Stimulated activated naive B cell treated with anti-CD40 and anti-IgM and Interleukin-4, amounts not matched to agents 10 μg/mL and 1 μg/mL and 100 μg/mL, for 72 hours (primary cell): ENCODE measurements around the gene SMIM1.

Experiments
- ATAC-seq, 2 donors: fragments of 150-1000 bp; cut with Tn5 transposase; replicated peaks; 2 replicates each; pipeline ENCODE4 v1.10.0; 2021; ENCODE audit warnings: moderate library complexity in 1 of 2
- DNase-seq: peaks from one replicate; pipeline ENCODE4 v3.0.0; 2021
- H3K27ac Mint-ChIP-seq: one replicate; pipeline ENCODE4 v1.8.0; 2022; ENCODE audit warnings: mild to moderate bottlenecking, mixed read lengths
- H3K27me3 Mint-ChIP-seq, 2 donors: one replicate each; pipeline ENCODE4 v1.8.0; 2022; ENCODE audit warnings: mixed read lengths in 2 of 2
- H3K36me3 Mint-ChIP-seq, 2 donors: one replicate each; pipeline ENCODE4 v1.8.0; 2022; ENCODE audit warnings: mixed read lengths in 2 of 2, mild to moderate bottlenecking in 1 of 2
- H3K4me1 Mint-ChIP-seq, 2 donors: one replicate each; pipeline ENCODE4 v1.8.0; 2022; ENCODE audit warnings: mixed read lengths in 2 of 2, mild to moderate bottlenecking in 1 of 2
- H3K4me3 Mint-ChIP-seq, 2 donors: one replicate each; pipeline ENCODE4 v1.8.0; 2022; ENCODE audit warnings: mild to moderate bottlenecking in 2 of 2, mixed read lengths in 2 of 2, moderate library complexity in 1 of 2
- H3K9me3 Mint-ChIP-seq, 2 donors: one replicate each; pipeline ENCODE4 v1.8.0; 2022; ENCODE audit warnings: mixed read lengths in 2 of 2, mild to moderate bottlenecking in 1 of 2

SMIM1 gene

DNA sequence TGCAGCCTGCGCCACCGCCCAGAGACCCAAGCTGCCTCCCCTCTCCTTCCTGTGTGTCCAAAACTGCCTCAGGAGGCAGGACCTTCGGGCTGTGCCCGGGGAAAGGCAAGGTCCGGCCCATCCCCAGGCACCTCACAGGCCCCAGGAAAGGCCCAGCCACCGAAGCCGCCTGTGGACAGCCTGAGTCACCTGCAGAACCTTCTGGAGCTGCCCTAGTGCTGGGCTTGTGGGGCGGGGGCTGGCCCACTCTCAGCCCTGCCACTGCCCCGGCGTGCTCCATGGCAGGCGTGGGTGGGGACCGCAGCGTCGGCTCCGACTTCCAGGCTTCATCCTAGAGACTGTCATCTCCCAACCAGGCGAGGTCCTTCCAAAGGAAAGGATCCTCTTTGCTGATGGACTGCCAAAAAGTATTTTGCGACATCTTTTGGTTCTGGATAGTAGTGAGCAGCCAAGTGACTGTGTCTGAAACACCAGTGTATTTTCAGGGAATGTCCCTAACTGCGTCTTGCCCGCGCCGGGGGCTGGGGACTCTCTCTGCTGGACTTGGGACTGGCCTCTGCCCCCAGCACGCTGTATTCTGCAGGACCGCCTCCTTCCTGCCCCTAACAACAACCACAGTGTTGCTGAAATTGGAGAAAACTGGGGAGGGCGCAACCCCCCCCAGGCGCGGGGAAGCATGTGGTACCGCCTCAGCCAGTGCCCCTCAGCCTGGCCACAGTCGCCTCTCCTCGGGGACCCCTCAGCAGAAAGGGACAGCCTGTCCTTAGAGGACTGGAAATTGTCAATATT is 39.3 kb upstream of the SMIM1 start:
- DNase-seq (no peak), ATAC-seq (no peak)
- no peaks in the 10 kb centered on the region for H3K4me1 Mint-ChIP-seq
- H3K4me3 Mint-ChIP-seq, result no peak overlapping the region
- peaks cover 8 to 22% of the 10 kb centered on the region in 2 donors for H3K27me3 Mint-ChIP-seq
- H3K36me3 Mint-ChIP-seq, result peaks cover 3 to 8% of the 10 kb centered on the region in 2 donors
- H3K9me3 Mint-ChIP-seq, result no peaks in the 10 kb centered on the region
- no peak overlapping the region for H3K27ac Mint-ChIP-seq

- Mint-ChIP-seq H3K4me1 (no peaks in the 10 kb centered on the region), H3K4me3 (no peak overlapping the region), H3K27ac (no peak overlapping the region), H3K36me3 (peaks cover 4 to 8% of the 10 kb centered on the region in 2 donors), H3K27me3 (peaks cover 8 to 17% of the 10 kb centered on the region in 2 donors), H3K9me3 (no peaks in the 10 kb centered on the region)
- no peak for DNase-seq
- ATAC-seq, result no peak
Observed at GRCh38 chr1:3733883-3734589, 38.5 kb upstream of the SMIM1 start.

DNA sequence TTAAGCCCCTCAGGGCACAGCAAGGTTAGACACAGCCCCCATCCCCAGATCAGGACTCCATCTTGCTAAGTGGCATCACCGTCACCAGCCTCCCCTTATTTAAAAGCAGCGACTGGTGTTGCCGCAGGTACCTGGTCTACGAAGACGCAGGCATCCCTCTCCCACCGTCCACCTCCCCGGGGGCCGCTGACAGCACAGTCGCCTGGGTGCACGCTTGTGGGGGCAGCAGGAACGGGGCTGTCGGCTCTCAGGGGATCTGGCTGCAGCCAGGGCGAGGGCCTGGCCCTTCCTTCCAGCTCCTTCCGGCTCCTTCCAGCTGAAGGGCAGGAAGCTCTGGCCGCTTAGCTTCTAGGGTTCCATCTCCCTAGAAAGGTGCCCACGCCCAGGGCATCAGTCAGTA is 37.9 kb upstream of the SMIM1 start:
- peaks cover 4 to 8% of the 10 kb centered on the region in 2 donors for H3K36me3 Mint-ChIP-seq

GRCh38 chr1:3735027-3735681 is 37.4 kb upstream of the SMIM1 start:
- ATAC-seq (no peak), DNase-seq (no peak)
- no peak overlapping the region for H3K4me3 Mint-ChIP-seq

More for the DNA sequence above, 37.9 kb upstream of the SMIM1 start:
- Mint-ChIP-seq H3K27me3 (peaks cover 8 to 11% of the 10 kb centered on the region in 2 donors), H3K4me1 (no peaks in the 10 kb centered on the region), H3K9me3 (no peaks in the 10 kb centered on the region), H3K27ac (no peak overlapping the region), H3K4me3 (no peak overlapping the region)
- DNase-seq (no peak), ATAC-seq (no peak)

GRCh38 chr1:3735688-3736087 is 36.9 kb upstream of the SMIM1 start:
- Mint-ChIP-seq H3K36me3 (peaks cover 4 to 8% of the 10 kb centered on the region in 2 donors), H3K27me3 (peaks cover 8 to 9% of the 10 kb centered on the region in 2 donors), H3K9me3 (no peaks in the 10 kb centered on the region), H3K27ac (no peak overlapping the region), H3K4me3 (no peak overlapping the region), H3K4me1 (no peaks in the 10 kb centered on the region)
- no peak for DNase-seq
- no peak for ATAC-seq

More at GRCh38 chr1:3735027-3735681, 37.4 kb upstream of the SMIM1 start:
- peaks cover 8 to 10% of the 10 kb centered on the region in 2 donors for H3K27me3 Mint-ChIP-seq
- H3K27ac Mint-ChIP-seq, result no peak overlapping the region
- H3K9me3 Mint-ChIP-seq, result no peaks in the 10 kb centered on the region
- no peaks in the 10 kb centered on the region for H3K4me1 Mint-ChIP-seq
- peaks cover 4 to 8% of the 10 kb centered on the region in 2 donors for H3K36me3 Mint-ChIP-seq

DNA sequence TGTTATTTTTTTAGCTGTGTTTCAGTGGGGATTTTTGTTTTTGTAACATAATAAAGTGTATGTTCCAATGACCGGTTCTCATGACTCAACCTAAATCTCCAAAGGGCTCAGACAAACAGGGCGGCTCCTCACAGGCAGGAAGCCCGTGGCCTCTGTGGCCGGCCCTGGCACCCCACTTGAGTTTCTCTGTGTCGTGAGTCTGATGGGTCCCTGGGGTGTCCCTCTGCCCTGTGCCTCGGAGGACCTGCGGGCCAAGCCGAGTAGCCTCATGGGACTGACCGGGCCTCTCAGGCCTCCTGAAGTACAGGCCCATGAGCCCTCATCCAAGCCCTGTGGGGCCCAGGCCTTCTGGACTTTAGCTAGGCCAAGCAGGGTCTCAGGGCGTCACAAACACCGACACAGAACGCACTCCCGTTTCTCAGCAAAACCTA is 36.4 kb upstream of the SMIM1 start:
- Mint-ChIP-seq H3K4me3 (no peak overlapping the region), H3K36me3 (peaks cover 6 to 8% of the 10 kb centered on the region in 2 donors)

GRCh38 chr1:3736708-3737107 is 35.8 kb upstream of the SMIM1 start:
- Mint-ChIP-seq H3K9me3 (no peaks in the 10 kb centered on the region), H3K27me3 (peaks cover 0 to under 1% of the 10 kb centered on the region in 2 donors), H3K4me3 (no peak overlapping the region), H3K27ac (no peak overlapping the region), H3K36me3 (peaks cover 10 to 12% of the 10 kb centered on the region in 2 donors), H3K4me1 (no peaks in the 10 kb centered on the region)
- DNase-seq, result no peak
- no peak for ATAC-seq

More for the DNA sequence above, 36.4 kb upstream of the SMIM1 start:
- DNase-seq, result no peak
- no peaks in the 10 kb centered on the region for H3K9me3 Mint-ChIP-seq
- peaks cover 4% of the 10 kb centered on the region in 2 donors for H3K27me3 Mint-ChIP-seq
- no peak for ATAC-seq
- no peaks in the 10 kb centered on the region for H3K4me1 Mint-ChIP-seq
- H3K27ac Mint-ChIP-seq, result no peak overlapping the region

GRCh38 chr1:3738943-3739342 is 33.6 kb upstream of the SMIM1 start:
- DNase-seq (no peak), ATAC-seq (no peak)
- Mint-ChIP-seq H3K4me3 (no peak overlapping the region), H3K27me3 (no peaks in the 10 kb centered on the region), H3K4me1 (no peaks in the 10 kb centered on the region), H3K36me3 (peaks cover 15 to 18% of the 10 kb centered on the region in 2 donors), H3K9me3 (no peaks in the 10 kb centered on the region), H3K27ac (no peak overlapping the region)

- peaks cover 17 to 24% of the 10 kb centered on the region in 2 donors for H3K36me3 Mint-ChIP-seq
- no peak overlapping the region for H3K4me3 Mint-ChIP-seq
Observed at GRCh38 chr1:3740042-3740441, 32.5 kb upstream of the SMIM1 start.

GRCh38 chr1:3740752-3741151 is 31.8 kb upstream of the SMIM1 start:
- H3K27ac Mint-ChIP-seq, result no peak overlapping the region
- DNase-seq, result no peak
- peaks cover 22 to 27% of the 10 kb centered on the region in 2 donors for H3K36me3 Mint-ChIP-seq
- H3K4me3 Mint-ChIP-seq, result no peak overlapping the region
- H3K27me3 Mint-ChIP-seq, result no peaks in the 10 kb centered on the region
- H3K4me1 Mint-ChIP-seq, result peaks cover 9 to 14% of the 10 kb centered on the region in 2 donors
- no peak for ATAC-seq
- H3K9me3 Mint-ChIP-seq, result no peaks in the 10 kb centered on the region

More at GRCh38 chr1:3740042-3740441, 32.5 kb upstream of the SMIM1 start:
- no peaks in the 10 kb centered on the region for H3K27me3 Mint-ChIP-seq
- H3K27ac Mint-ChIP-seq, result no peak overlapping the region
- H3K4me1 Mint-ChIP-seq, result peaks cover 2 to 7% of the 10 kb centered on the region in 2 donors
- ATAC-seq (no peak), DNase-seq (no peak)
- no peaks in the 10 kb centered on the region for H3K9me3 Mint-ChIP-seq

DNA sequence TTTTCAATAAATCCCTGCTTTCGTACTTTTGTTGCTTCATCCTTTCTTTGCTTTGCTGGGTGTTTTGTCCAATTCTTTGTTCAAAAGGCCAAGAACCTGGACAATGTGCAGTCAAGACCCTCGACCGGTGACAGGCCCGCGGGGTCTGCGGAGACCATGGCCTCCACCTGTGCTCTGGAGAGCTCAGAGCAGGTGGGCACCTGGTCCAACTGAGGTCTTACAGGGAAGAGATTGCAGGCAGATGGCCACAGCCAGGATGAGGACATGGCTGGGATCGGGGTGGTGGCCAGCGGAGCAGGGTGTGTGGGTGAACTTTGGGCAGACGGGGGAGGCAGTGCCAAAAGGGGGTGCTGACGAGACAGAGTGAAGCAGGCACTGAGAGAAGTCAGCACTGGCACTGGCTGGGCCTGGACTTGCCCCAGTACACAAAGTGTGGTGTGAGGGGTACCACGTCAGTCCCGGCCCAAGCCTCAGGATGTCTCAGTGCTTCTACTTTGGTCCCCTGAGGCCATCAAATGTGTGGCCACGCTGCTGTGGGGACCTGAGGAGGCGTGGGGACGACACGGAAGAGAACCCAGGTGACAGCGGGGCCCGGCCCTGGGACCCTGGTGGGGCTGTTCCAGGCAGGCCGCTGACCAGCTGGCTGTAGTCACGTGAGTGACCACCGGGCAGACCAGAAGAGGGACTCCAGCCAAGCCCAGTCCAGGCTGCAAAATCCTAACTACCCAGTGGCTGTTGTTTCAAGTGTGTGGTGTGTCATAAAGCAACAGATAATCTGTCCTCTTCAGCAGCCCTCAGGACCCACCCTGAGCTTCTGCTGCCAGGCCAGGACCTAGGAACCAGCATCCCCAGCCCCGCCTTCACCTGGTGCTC is 30.7 kb upstream of the SMIM1 start:
- DNase-seq (no peak), ATAC-seq (no peak)
- peaks cover 21 to 25% of the 10 kb centered on the region in 2 donors for H3K36me3 Mint-ChIP-seq
- H3K4me3 Mint-ChIP-seq, result no peak overlapping the region
- no peaks in the 10 kb centered on the region for H3K27me3 Mint-ChIP-seq
- peaks cover 16 to 25% of the 10 kb centered on the region in 2 donors for H3K4me1 Mint-ChIP-seq
- no peaks in the 10 kb centered on the region for H3K9me3 Mint-ChIP-seq
- no peak overlapping the region for H3K27ac Mint-ChIP-seq

DNA sequence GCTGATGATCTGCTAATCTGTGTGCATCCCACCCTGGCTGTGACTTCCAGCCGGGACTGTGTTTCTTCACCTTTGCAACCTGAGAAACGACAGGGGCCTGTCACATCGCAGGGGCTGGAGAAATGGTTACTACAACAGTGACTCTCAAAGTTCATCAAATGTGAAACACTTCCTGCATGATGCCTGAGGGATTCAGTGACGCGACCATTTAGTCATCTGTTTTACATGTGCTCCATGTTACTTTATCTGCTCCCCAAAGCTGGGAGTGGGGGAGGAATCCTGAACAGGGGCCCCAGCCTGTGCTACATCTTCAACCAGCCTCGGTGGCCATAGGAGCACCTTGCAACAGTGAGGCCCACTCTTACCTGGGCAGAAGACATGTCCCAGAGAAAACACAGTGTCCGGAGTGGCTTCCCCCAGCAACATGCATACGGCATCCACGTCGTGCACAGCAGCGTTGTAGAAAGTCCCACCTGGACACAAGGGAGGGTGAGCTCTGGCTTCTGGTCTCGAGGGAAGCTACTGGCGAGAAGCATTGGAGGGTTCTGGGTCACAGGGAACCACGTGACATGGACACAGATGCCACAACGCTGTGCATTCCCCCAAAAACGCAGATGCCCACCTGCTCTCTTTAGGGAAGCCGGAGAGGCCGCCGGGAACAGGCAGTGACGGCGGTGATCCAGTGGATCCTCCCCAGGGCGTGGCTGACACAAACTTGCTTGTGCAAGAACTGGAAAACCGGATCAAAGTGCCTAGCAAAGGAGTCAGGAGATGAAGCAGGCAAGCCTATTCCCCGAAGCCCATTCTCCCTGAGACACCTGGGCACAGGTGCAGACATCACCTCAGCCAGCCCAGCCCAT is 29.9 kb upstream of the SMIM1 start:
- H3K27ac Mint-ChIP-seq, result no peak overlapping the region
- H3K9me3 Mint-ChIP-seq, result no peaks in the 10 kb centered on the region
- H3K4me3 Mint-ChIP-seq, result no peak overlapping the region
- peaks cover 17 to 27% of the 10 kb centered on the region in 2 donors for H3K4me1 Mint-ChIP-seq
- H3K27me3 Mint-ChIP-seq, result no peaks in the 10 kb centered on the region
- peaks cover 21 to 25% of the 10 kb centered on the region in 2 donors for H3K36me3 Mint-ChIP-seq
- ATAC-seq (no peak), DNase-seq (no peak)

- no peak for DNase-seq
Observed at GRCh38 chr1:3743421-3743820, 29.1 kb upstream of the SMIM1 start.

More at GRCh38 chr1:3743421-3743820, 29.1 kb upstream of the SMIM1 start:
- ATAC-seq, result no peak
- H3K27me3 Mint-ChIP-seq, result no peaks in the 10 kb centered on the region
- peaks cover 18 to 25% of the 10 kb centered on the region in 2 donors for H3K36me3 Mint-ChIP-seq
- H3K27ac Mint-ChIP-seq, result no peak overlapping the region
- H3K4me3 Mint-ChIP-seq, result no peak overlapping the region
- H3K9me3 Mint-ChIP-seq, result no peaks in the 10 kb centered on the region
- peaks cover 24 to 34% of the 10 kb centered on the region in 2 donors for H3K4me1 Mint-ChIP-seq
